ENCODE results near the gene TAF3.

- TF ChIP-seq CTCF (IDR thresholded peaks at IDR 0.05) = no peak
- no peak for TF ChIP-seq EP300 (IDR thresholded peaks at IDR 0.05)
- no peak for TF ChIP-seq POLR2A (IDR thresholded peaks at IDR 0.05)
- TF ChIP-seq POLR2AphosphoS5 (IDR thresholded peaks at IDR 0.05) = no peak
Measured at GRCh38 chr10:7853226-7853842, 35.0 kb downstream of the TAF3 start.

All from stomach (tissue), 4 donors.